ENCODE measurements around the gene KIF22.

DNA sequence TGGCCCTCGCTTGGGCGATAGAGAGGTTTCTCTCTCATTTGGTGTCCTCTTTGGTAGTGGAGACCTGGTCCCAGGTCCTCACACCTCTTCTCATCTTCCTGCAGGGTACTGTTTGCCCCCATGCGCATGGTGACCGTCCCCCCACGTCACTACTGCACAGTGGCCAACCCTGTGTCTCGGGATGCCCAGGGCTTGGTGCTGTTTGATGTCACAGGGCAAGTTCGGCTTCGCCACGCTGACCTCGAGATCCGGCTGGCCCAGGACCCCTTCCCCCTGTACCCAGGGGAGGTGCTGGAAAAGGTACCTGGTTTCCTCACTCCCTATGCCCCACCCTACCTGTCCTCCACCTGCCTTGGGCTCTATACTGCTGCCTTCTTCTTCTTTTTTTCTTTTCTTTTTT is 40.2 kb downstream of the KIF22 start:
- TF ChIP-seq TAF1 (IDR thresholded peaks at IDR 0.05; ENCODE audit: borderline replicate concordance, low read depth, low read length), result no peak
- no peak for TF ChIP-seq POLR2AphosphoS5 (IDR thresholded peaks at IDR 0.05; ENCODE audit: low read depth, low read length)
- TF ChIP-seq POLR2A (IDR thresholded peaks at IDR 0.05; ENCODE audit: low read depth, low read length), result no peak

Data from GM12892 (cell line).